GM21526 (cell line): ENCODE measurements around the gene SPEM2.

ENCODE experiments used
- ATAC-seq: cut with Tn5 transposase; IDR thresholded peaks from one replicate; pipeline ENCODE4 v1.9.1; 2021; ENCODE audit warnings: moderate library complexity; ENCODE audit not compliant: unreplicated experiment, low FRiP score

The SPEM2 gene

DNA sequence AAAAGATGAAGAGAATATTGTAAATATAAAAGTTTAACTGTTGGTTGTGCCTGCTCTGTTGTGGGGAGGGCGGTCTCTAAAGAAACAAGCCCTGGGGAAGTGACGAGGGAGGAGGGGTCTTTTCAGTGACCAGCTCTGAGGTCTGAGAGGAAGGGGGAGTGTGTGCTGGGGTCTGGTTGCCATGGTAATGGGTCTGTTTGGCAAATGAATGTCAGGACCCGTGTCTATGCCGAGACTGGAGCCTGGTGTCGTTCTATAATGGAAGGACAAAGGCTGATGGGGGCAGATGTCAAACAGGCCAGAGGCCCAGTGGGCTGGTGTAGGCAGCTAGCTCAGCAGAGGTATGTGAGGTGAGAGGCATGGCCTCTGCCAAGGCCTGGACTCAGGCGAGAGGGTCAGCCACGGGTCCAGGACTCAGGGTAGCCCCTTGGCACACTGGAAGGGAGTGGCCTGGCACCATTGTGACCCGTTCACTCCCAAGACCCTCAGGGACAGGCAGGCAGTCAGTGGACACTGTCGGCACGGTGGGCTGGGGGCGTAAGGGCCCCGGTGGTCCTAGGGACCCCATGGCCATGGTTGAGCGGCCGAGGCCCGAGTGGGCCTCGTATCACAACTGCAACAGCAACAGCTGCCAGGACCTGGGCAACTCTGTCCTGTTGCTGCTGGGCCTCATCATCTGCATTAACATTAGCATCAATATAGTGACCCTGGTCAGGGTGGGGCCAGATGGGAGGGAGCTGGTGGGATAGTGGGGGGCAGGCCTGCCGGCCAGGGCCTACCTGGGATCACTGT is 5.4 kb upstream of the SPEM2 start, which contains the start of gene SPEM1:
SPEM1 (plus strand) TSS at position 506 of the 792 bp plus-strand sequence; CDS start at position 567, 61 bp downstream.
- no peak for ATAC-seq

DNA sequence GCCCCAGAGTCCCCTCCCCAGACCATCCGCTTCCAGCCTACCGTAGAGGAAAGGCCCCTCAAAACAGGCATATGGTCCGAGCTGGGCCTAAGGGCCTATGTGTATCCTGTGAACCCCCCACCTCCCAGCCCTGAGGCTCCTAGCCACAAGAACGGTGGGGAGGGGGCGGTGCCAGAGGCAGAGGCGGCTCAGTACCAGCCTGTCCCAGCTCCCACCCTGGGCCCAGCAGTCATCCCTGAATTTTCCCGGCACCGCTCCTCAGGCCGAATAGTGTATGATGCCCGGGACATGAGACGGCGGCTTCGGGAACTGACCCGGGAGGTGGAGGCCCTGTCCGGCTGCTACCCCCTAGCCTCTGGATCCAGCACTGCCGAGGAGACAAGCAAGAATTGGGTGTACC is 4.2 kb upstream of the SPEM2 start:
- ATAC-seq: no peak

DNA sequence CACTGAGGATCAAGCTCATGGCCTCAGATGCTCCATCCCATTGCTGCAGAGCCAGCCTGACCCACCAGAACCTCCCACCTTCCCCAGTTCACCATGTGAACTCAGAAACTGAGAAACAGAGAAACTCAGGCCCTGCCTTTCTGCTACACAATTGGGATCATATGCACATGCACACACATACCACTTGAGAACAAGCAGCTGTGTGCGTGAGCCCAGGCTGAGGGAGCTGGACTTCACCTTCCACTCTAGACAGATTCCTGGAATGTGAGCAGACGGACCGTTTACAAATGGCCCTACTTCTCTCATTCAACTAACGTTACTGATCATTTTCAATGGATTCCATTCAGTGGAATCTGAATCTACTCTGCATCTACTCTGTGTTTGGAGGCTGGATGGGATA is 1.7 kb upstream of the SPEM2 start:
- ATAC-seq: no peak

DNA sequence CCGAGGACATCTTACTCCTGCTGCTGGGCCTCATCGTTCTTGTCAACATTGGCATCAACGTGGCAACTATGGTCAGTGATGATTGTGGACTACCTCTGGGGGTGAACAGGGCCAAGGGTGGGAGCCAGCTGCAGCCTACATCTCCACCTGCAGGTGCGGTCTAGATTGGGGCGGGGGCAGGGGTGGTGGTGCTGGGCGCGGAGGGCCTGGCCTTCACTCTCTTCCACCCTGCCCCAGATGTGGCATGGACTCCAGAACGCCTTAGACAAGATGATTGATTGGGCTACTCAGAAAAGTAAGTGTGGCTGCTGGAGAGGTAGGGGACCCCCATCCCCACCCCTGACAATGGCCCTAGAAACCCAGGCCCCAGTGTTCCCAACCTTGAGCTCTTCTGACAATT is 340 bp downstream of the SPEM2 start:
- ATAC-seq: no peak

DNA sequence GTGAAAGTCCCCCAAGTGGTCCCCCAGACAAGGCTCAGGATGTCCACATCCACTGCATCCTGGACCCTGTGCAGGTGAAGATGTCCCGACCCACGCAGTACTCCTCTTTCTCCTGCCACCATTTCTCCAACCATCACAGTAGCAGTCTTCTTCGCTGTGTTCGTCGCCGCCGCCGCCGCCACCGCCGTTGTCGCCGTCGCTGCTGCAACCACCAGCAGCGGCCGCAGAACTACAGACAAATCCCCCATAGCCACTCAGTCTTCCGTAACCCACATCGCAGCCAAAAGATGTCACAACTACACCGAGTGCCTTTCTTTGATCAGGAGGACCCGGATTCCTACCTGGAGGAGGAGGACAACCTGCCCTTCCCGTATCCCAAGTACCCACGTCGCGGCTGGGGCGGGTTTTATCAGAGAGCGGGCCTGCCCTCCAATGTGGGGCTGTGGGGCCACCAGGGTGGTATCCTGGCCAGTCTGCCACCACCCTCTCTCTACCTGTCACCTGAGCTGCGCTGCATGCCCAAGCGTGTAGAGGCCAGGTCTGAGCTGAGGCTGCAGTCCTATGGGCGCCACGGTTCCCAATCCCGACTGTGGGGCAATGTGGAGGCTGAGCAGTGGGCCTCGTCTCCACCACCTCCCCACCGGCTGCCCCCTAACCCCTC is 917 bp downstream of the SPEM2 start:
- no peak for ATAC-seq

DNA sequence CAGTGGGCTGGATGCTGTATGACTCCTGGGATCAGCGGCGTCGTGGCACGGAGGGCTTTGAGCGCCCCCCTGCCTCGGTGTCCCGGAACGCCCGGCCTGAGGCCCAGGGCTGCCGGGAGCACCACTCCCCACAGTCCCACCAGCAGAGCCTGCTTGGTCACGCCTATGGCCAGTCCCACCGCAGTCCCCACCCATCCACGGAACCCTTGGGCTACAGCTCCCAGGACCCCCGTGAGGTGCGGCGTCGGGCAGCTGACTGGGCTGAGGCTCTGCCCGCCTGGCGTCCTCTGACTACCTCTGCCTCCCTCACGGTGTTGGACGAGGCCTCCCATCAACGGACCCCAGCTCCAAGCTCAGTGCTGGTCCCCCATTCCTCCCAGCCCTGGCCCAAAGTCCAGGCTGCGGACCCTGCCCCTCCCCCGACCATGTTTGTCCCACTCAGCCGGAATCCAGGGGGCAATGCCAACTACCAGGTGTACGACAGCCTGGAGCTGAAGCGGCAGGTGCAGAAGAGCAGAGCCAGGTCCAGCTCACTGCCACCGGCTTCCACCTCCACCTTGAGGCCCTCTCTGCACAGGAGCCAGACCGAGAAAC is 1.6 kb downstream of the SPEM2 start:
- ATAC-seq: no peak

DNA sequence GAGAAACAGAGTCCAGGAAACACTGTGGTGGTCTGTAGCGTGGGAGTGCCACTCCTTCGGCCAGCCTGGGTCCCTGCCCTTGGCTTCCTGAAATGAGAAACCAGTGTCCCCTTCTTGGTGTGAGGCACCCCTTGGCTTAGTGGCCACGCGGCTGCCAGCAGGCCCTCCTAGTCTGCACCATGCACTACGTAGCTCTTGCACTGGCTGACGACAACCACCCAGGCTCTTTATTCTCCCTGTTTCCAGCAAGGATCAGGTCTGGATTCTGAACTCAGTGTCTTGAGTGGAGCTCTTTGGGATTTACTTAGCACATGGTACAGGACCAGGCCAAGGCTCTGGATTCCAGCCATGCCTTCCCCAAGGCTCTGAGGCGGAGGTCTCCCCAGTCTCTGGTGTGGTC is 2.1 kb downstream of the SPEM2 start:
- no peak for ATAC-seq

DNA sequence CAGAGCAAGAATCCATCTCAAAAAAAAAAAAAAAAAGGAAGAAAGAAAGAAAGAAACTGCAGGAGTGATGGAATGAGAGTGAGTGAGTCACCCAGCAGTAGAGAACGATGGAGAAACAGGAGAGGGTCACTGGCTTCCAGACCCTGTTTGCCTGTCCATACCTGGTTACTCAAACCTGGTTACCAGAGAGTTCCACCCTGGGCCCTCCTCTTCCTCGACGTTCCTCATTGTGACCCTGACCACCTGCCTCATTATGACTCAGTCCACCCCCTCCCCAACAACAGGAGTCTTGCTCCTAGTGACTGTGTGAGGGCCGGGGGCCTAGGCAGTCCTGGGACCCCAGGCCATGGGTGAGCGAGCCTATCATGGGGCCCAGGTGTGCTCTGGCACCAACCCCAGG is 3.1 kb downstream of the SPEM2 start, which contains the start of gene SPEM3:
SPEM3 (plus strand) TSS at position 301 of the 400 bp plus-strand sequence; CDS start at position 347, 46 bp downstream.
- ATAC-seq: no peak

DNA sequence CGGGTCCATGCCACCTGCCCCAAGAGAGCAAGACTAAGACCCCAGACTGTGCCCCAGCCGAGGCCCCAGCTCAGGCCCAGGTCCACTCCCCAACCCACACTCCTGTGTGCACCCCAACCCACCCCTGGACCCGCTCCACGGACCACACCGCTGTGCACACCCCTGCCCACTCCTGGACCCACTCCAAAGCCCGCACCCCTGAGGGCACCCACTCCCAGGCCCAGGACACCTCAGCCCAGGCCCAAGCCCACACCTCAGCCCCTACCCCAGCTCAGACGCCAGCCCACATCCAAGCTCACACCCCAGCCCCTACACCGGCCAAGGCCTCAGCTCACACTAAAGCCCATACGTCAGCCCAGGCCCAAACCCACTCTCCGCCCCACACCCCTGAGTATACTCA is 4.3 kb downstream of the SPEM2 start:
- no peak for ATAC-seq

DNA sequence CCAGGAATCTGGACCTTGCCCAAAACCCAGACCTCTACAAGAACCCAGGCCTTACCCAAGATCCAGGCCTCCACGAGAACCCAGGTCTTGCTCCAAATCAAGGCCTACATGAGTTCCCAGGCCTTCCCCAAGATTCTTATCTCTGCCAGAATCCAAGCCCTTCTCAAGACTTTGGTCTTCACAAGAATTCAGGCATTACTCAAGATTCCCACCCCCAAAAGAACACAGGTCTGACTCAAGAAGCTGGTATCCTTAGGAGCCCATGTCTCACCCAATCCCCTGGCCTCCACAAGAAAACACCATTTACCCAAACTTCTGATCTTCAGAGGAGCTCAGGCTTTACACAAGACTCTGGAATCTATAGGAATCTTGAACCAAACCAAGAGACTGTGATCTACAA is 5.8 kb downstream of the SPEM2 start:
- no peak for ATAC-seq

DNA sequence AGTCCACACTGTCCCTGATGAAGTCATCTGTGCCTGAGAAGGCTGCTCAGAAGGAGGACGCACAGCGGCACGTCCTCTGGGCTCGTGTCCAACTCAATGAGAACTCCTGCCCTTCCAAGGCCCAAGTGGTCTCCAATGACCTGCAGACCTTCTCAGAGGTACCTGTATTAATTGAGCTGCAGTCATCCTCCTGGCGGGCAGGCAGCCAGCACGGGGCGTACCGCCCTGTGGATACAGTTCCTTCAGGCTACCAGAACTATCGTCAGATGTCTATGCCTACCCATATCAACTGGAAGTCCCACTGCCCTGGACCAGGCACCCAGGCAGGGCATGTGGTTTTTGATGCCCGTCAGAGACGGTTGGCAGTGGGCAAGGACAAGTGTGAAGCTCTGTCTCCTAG is 6.9 kb downstream of the SPEM2 start:
- no peak for ATAC-seq

DNA sequence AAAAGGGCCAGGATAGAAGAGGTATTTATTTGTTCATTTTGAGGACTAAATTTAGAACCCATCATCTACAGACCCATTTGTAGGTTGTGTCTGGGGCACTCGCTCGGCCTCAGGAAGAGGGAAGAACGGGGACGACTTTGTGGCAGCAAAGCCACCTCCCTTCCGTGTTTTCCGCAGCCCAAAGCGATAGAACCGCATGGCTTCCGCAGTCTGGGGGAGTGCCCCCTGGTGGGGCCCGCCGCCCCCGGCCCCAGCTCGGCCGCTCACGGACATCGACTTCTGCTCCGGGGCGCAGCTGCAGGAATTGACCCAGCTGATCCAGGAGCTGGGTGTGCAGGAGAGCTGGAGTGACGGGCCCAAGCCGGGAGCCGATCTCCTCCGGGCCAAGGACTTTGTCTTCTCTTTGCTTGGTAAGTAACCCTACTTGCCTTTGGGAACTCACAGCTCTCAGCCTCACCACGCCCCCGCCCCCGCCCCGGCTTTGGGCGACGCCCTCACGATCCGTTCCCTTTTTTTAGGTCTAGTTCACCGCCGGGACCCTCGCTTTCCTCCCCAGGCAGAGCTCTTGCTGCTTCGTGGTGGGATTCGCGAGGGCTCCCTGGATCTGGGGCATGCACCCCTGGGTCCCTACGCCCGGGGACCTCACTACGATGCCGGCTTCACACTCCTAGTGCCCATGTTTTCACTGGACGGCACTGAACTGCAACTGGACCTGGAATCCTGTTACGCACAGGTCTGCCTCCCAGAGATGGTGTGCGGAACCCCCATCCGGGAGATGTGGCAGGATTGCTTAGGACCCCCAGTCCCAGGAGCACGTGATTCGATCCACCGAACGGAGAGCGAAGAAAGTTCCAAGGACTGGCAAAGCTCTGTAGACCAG is 10.5 kb downstream of the SPEM2 start:
- peak; percentile 30 for ATAC-seq

DNA sequence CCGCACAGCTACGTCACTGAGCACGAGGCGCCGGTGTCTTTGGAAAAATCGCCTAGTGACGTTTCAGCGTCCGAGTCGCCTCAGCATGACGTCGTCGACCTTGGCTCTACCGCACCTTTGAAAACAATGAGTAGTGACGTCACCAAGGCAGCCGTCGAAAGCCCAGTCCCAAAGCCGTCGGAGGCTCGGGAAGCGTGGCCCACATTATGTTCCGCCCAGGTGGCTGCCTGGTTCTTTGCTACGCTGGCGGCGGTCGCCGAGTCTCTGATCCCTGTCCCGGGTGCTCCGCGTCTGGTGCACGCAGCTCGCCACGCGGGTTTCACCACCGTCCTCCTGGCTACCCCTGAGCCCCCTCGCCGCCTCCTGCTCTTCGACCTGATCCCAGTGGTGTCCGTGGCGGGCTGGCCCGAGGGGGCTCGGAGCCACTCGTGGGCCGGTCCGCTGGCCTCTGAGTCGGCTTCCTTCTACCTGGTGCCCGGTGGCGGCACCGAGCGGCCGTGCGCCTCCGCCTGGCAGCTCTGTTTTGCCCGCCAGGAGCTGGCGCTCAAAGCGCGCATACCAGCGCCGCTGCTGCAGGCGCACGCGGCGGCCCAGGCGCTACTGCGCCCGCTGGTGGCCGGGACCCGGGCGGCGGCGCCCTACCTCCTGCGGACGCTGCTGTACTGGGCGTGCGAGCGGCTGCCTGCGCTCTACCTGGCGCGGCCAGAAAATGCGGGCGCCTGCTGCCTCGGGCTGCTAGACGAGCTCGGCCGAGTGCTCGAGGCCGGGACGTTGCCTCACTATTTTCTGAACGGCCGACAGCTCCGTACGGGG is 11.3 kb downstream of the SPEM2 start:
- no peak for ATAC-seq

DNA sequence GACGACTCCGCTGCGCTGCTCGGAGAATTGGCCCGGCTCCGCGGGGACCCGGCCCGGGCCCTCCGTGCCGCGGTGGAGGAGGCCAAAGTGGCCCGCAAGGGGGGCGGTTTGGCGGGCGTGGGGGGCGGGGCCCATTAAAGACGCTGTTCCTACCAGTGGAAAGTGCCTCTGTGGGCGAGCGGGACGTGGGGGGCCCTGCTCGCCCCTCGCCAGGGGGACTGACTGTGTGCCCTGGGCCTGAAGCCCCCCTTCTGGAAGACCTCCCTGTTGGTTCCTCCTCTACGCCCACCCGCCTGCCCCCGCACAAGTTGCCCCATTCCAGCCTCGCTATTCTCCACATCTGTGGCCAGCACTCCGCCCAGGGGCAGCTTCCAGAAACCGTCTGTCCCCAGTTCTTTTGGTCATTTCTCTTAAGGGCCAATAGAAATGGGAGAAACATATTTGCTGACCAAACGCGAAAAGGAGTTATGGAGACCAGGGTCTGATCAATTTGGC is 12.0 kb downstream of the SPEM2 start:
- ATAC-seq: no peak

DNA sequence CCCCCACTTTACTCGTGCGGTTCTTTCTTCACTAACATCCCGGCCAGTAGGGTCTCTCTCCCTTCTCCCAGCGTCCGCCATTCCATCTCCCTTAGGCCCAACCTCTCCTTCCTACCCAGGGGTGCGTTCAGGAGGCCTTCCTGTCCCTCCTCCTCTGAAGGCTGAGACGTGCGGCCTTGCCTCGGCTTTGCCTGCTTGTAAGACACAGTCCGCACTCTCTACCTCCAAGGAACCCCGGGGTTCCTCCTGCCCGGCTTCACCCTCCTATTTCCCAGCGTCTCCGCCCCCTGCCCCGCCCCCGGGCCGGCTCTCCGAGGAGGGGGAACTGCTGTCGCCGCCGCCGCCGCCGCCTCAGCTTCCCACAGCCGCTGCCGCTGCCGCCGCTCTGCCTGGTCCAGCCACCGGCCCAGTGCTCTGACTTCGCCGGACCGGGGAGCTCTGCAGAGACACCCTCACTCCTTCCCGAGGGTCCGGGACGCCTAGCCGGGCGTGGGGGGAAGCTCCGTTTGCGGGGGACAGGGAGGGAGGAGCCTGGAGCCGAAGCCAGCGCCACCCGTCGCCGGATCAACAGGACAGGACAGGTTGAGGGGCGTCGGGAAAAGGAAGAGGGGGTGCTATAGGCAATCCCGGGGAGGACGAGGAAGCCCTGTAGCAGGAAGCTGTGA is 12.7 kb downstream of the SPEM2 start:
- ATAC-seq: no peak

DNA sequence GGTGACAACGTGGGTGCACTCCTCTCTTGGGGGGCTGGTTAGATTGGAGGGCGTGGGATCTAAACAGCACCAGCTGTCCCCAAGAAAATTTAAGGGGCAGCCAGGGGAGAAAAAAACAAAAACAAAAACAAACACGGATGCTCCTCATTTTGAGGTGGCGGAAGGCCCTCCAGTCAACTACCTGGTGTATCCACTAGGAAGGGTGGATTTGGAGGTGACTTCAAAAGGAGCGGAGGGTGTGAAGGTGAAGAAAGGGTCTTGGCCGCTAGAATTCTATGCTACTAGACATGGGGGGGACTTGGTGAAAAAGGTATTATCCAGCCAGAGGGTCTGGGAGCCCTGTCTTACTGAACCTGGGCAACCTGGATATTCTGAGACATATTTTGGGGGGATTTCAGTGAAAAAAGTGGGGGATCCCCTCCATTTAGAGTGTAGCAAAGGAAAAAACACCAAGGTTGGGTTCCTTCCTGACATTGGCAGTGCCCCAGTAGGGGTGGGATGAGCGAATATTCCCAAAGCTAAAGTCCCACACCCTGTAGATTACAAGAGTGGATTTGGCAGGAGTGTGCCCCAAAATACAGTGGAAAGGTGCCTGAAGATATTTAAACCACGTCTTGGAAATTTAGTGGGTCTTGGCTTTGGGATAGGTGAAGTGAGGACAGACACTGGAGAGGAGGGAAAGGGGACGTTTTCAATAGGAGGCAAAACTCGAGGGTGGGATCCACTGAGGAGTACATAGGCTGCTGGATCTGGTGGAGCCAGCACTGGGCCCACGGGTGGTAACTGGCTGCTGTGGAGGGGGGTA is 13.4 kb downstream of the SPEM2 start:
- no peak for ATAC-seq

DNA sequence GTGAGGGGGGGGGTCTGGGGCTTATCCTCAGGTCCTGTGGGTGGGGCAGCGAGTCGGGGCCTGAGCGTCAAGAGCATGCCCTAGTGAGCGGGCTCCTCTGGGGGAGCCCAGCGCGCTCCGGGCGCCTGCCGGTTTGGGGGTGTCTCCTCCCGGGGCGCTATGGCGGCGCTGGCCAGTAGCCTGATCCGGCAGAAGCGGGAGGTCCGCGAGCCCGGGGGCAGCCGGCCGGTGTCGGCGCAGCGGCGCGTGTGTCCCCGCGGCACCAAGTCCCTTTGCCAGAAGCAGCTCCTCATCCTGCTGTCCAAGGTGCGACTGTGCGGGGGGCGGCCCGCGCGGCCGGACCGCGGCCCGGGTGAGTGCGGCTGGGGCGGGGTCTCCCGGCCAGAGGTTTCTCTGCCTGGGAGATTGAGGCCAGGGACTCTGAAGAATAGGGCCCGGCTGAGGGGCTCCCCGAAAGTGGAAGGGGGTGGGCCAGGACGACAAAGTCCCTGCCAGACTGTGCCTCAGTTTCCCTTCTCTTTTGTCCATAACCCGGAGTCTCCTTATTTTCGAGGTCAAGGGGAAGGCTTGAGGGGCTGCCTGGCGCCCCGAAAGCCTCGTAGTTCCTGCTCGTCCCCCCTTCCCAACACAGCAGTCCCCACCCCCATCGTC is 14.2 kb downstream of the SPEM2 start, which contains the start of gene FGF11:
FGF11 (plus strand) TSS at position 51 of the 651 bp plus-strand sequence; CDS start at position 160, 109 bp downstream.
- no peak for ATAC-seq
